ENCODE results near the gene ADAMTSL4. TPM values are rescaled to one million over a fixed set of nuclear protein-coding genes. Genes with fewer than 3 reads are reported as not detected.
"Not testable (repeated sequence)": the region's sequence is repeated elsewhere in the genome, so short reads cannot be mapped to it uniquely, and the experiment has no call there.

Gene ADAMTSL4
- total RNA-seq, 1 experiment from 2014 or later: 0.87 TPM

- no TSS peak for BruUV-seq (replicated peaks)
- Histone ChIP-seq H3K79me2 (ENCODE audit: low read length) (peaks cover 30% of the 10 kb centered on the region), H3K4me2 (ENCODE audit: low read length) (no peak overlapping the region), H3K27ac (ENCODE audit: low read length) (no peak overlapping the region), H3F3A (ENCODE audit: low read length, unreplicated experiment) (peaks cover 3% of the 10 kb centered on the region), H4K20me1 (ENCODE audit: low read length) (peaks cover 19% of the 10 kb centered on the region), H3K4me1 (ENCODE audit: insufficient read depth, low read length) (peaks cover 7% of the 10 kb centered on the region), H3K9ac (ENCODE audit: low read length) (no peak overlapping the region), H3K9me3 (ENCODE audit: low read length) (no peaks in the 10 kb centered on the region), H3K9me2 (replicated peaks; ENCODE audit: low read length) (no peaks in the 10 kb centered on the region), H2AFZ (ENCODE audit: low read length) (no peak overlapping the region), H3K4me3 (ENCODE audit: low read length) (no peak overlapping the region), H3K36me3 (ENCODE audit: low read depth, low read length) (peaks cover 17% of the 10 kb centered on the region), H3K27me3 (ENCODE audit: low read length) (no peaks in the 10 kb centered on the region)
- DNase-seq (no peak), ATAC-seq (no peak)
- CTCF ChIA-PET: no interaction called here
- TF ChIP-seq EZH2 (IDR thresholded peaks at IDR 0.05; ENCODE audit: low read length, unreplicated experiment) (no peak), EZH2phosphoT487 (IDR thresholded peaks at IDR 0.05; ENCODE audit: borderline replicate concordance, low read length) (no peak)
- TF ChIP-seq, protein P1, sequence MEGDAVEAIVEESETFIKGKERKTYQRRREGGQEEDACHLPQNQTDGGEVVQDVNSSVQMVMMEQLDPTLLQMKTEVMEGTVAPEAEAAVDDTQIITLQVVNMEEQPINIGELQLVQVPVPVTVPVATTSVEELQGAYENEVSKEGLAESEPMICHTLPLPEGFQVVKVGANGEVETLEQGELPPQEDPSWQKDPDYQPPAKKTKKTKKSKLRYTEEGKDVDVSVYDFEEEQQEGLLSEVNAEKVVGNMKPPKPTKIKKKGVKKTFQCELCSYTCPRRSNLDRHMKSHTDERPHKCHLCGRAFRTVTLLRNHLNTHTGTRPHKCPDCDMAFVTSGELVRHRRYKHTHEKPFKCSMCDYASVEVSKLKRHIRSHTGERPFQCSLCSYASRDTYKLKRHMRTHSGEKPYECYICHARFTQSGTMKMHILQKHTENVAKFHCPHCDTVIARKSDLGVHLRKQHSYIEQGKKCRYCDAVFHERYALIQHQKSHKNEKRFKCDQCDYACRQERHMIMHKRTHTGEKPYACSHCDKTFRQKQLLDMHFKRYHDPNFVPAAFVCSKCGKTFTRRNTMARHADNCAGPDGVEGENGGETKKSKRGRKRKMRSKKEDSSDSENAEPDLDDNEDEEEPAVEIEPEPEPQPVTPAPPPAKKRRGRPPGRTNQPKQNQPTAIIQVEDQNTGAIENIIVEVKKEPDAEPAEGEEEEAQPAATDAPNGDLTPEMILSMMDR (conservative IDR thresholded peaks at IDR 0.05; ENCODE audit: low read depth, low read length): no peak
- intact Hi-C loops (cut with micrococcal nuclease): no loop called here
- POLR2A ChIA-PET (ENCODE audit: unreplicated experiment): no interaction called here
These were observed 33.2 kb downstream of the ADAMTSL4 start for GRCh38 chr1:150582371-150582770.

- Histone ChIP-seq H3K9me3 (ENCODE audit: low read length) (no peaks in the 10 kb centered on the region), H3K9ac (ENCODE audit: low read length) (no peak overlapping the region), H3K27ac (ENCODE audit: low read length) (peak overlapping the region; percentile 84), H4K20me1 (ENCODE audit: low read length) (no peaks in the 10 kb centered on the region), H2AFZ (ENCODE audit: low read length) (no peak overlapping the region), H3K4me2 (ENCODE audit: low read length) (peak overlapping the region; percentile 40), H3K79me2 (ENCODE audit: low read length) (no peaks in the 10 kb centered on the region), H3K9me2 (replicated peaks; ENCODE audit: low read length) (no peaks in the 10 kb centered on the region), H3K27me3 (ENCODE audit: low read length) (no peaks in the 10 kb centered on the region), H3K4me1 (ENCODE audit: insufficient read depth, low read length) (peaks cover 11% of the 10 kb centered on the region), H3K4me3 (ENCODE audit: low read length) (no peak overlapping the region), H3K36me3 (ENCODE audit: low read depth, low read length) (no peaks in the 10 kb centered on the region), H3F3A (ENCODE audit: low read length, unreplicated experiment) (no peaks in the 10 kb centered on the region)
- ATAC-seq: peak; percentile 90
- ChIA-PET CTCF (no interaction called here), POLR2A (ENCODE audit: unreplicated experiment) (no interaction called here)
- intact Hi-C loops (cut with micrococcal nuclease): no loop called here
- DNase-seq: peak; percentile 76
- no TSS peak for BruUV-seq (replicated peaks)
- TF ChIP-seq EZH2phosphoT487 (IDR thresholded peaks at IDR 0.05; ENCODE audit: borderline replicate concordance, low read length) (no peak), EZH2 (IDR thresholded peaks at IDR 0.05; ENCODE audit: low read length, unreplicated experiment) (no peak)
- TF ChIP-seq, protein P1 (conservative IDR thresholded peaks at IDR 0.05; ENCODE audit: low read depth, low read length): no peak
These were observed 47.1 kb downstream of the ADAMTSL4 start for GRCh38 chr1:150596095-150596892.

- ChIA-PET POLR2A (ENCODE audit: unreplicated experiment) (no interaction called here), CTCF (no interaction called here)
- no peaks in the 10 kb centered on the region for H3K79me2 ChIP-seq (ENCODE audit: low read length)
- H2AFZ ChIP-seq (ENCODE audit: low read length): no peak overlapping the region
- intact Hi-C loops (cut with micrococcal nuclease): no loop called here
- no peaks in the 10 kb centered on the region for H3K36me3 ChIP-seq (ENCODE audit: low read depth, low read length)
- no peak overlapping the region for H3K4me2 ChIP-seq (ENCODE audit: low read length)
- H3K27me3 ChIP-seq (ENCODE audit: low read length): no peaks in the 10 kb centered on the region
- H3K9me2 ChIP-seq (replicated peaks; ENCODE audit: low read length): no peaks in the 10 kb centered on the region
- H3K9ac ChIP-seq (ENCODE audit: low read length): no peak overlapping the region
- TF ChIP-seq EZH2phosphoT487 (IDR thresholded peaks at IDR 0.05; ENCODE audit: borderline replicate concordance, low read length) (no peak), EZH2 (IDR thresholded peaks at IDR 0.05; ENCODE audit: low read length, unreplicated experiment) (no peak)
- TF ChIP-seq, protein P1 (conservative IDR thresholded peaks at IDR 0.05; ENCODE audit: low read depth, low read length): no peak
- no peaks in the 10 kb centered on the region for H4K20me1 ChIP-seq (ENCODE audit: low read length)
- no peak for DNase-seq
- H3K27ac ChIP-seq (ENCODE audit: low read length): peak overlapping the region; percentile 84
- no peak for ATAC-seq
- no peaks in the 10 kb centered on the region for H3F3A ChIP-seq (ENCODE audit: low read length, unreplicated experiment)
- no peaks in the 10 kb centered on the region for H3K9me3 ChIP-seq (ENCODE audit: low read length)
- BruUV-seq (replicated peaks): no TSS peak
- no peak overlapping the region for H3K4me3 ChIP-seq (ENCODE audit: low read length)
- peaks cover 11% of the 10 kb centered on the region for H3K4me1 ChIP-seq (ENCODE audit: insufficient read depth, low read length)
These were observed 47.8 kb downstream of the ADAMTSL4 start for GRCh38 chr1:150596976-150597375.

GRCh38 chr1:150598346-150598745 lies 49.1 kb downstream of the ADAMTSL4 start:
- H3K79me2 ChIP-seq (ENCODE audit: low read length); DNase-seq; H3F3A ChIP-seq (ENCODE audit: low read length, unreplicated experiment); H3K9me2 ChIP-seq (replicated peaks; ENCODE audit: low read length); H2AFZ ChIP-seq (ENCODE audit: low read length); H3K27me3 ChIP-seq (ENCODE audit: low read length); H3K9me3 ChIP-seq (ENCODE audit: low read length); H4K20me1 ChIP-seq (ENCODE audit: low read length); H3K27ac ChIP-seq (ENCODE audit: low read length); BruUV-seq (replicated peaks); H3K4me2 ChIP-seq (ENCODE audit: low read length); CTCF ChIA-PET; H3K4me3 ChIP-seq (ENCODE audit: low read length); H3K36me3 ChIP-seq (ENCODE audit: low read depth, low read length); ATAC-seq; intact Hi-C loops (cut with micrococcal nuclease); H3K9ac ChIP-seq (ENCODE audit: low read length): not testable (repeated sequence)
- POLR2A ChIA-PET (ENCODE audit: unreplicated experiment): interaction anchor here (0.6 kb wide), 1 partner anchor 383 kb away, joined by 3 read pairs; no protein-coding TSS in a partner anchor
- peaks cover 11% of the 10 kb centered on the region for H3K4me1 ChIP-seq (ENCODE audit: insufficient read depth, low read length)

All from PC-3 (cell line).